Calu3 (cell line): Measurements from ENCODE around the gene CLEC4F. TPM values are rescaled to one million over a fixed set of nuclear protein-coding genes. Genes with fewer than 3 reads are reported as not detected.

Source experiments
- BruUV-seq: library from RNA; stranded (reverse); fragments of 400-500 nt; replicated peaks from 2 replicates; lab custom pipeline; 2021; lab: Mats Ljungman, UMichigan
- CTCF ChIA-PET: fragments of 300-600 bp; sonication (Branson Sonifier 250); formaldehyde crosslinking; loops from one replicate; lab custom pipeline; 2022; ENCODE audit warnings: antibody characterized with exemption; lab: Charles Lee
- DNase-seq: peaks from one replicate; pipeline ENCODE4 v3.0.0; 2022
- H3K27ac Mint-ChIP-seq: one replicate; pipeline ENCODE4 v1.8.0; 2022; ENCODE audit warnings: mixed read lengths; ENCODE audit not compliant: unreplicated experiment
- H3K27me3 Mint-ChIP-seq: one replicate; pipeline ENCODE4 v1.8.0; 2022; ENCODE audit warnings: mixed read lengths; ENCODE audit not compliant: unreplicated experiment
- H3K36me3 Mint-ChIP-seq: one replicate; pipeline ENCODE4 v1.8.0; 2022; ENCODE audit warnings: mild to moderate bottlenecking, moderate library complexity, mixed read lengths; ENCODE audit not compliant: insufficient read depth, unreplicated experiment
- H3K4me1 Mint-ChIP-seq: one replicate; pipeline ENCODE4 v1.8.0; 2022; ENCODE audit warnings: mild to moderate bottlenecking, low read depth, mixed read lengths; ENCODE audit not compliant: unreplicated experiment
- H3K4me3 Mint-ChIP-seq: one replicate; pipeline ENCODE4 v1.8.0; 2022; ENCODE audit warnings: mild to moderate bottlenecking, low read depth, moderate library complexity, mixed read lengths; ENCODE audit not compliant: unreplicated experiment
- H3K9me3 Mint-ChIP-seq: one replicate; pipeline ENCODE4 v1.8.0; 2022; ENCODE audit warnings: low read depth, mixed read lengths; ENCODE audit not compliant: unreplicated experiment
- CTCF ChIP-seq: fragments of 200-600 bp; IDR thresholded peaks from one replicate; pipeline ENCODE4 v1.8.0; 2022; ENCODE audit warnings: antibody characterized with exemption; ENCODE audit not compliant: unreplicated experiment
- intact Hi-C: fragments of 100-400 bp; cut with micrococcal nuclease; formaldehyde crosslinking; loops from one replicate; pipeline ENCODE4 v1.10.0; 2022; ENCODE audit not compliant: unreplicated experiment
- total RNA-seq: library from RNA; stranded (reverse); gene quantifications from 2 replicates; pipeline ENCODE4 v1.2.3, GENCODE V29; 2022

CLEC4F gene
- total RNA-seq, 1 experiment from 2014 or later, result not detected

GRCh38 chr2:70830366-70830765 lies 10.0 kb upstream of the CLEC4F start:
- TF ChIP-seq CTCF, result no peak
- Mint-ChIP-seq H3K27ac (no peak overlapping the region), H3K27me3 (peaks cover 93% of the 10 kb centered on the region), H3K36me3 (no peaks in the 10 kb centered on the region), H3K4me3 (no peak overlapping the region), H3K9me3 (no peaks in the 10 kb centered on the region), H3K4me1 (no peaks in the 10 kb centered on the region)
- BruUV-seq, result no TSS peak
- CTCF ChIA-PET, result no interaction called here
- no peak for DNase-seq
- intact Hi-C loops, result no loop called here

- H3K4me1 Mint-ChIP-seq, result no peaks in the 10 kb centered on the region
- DNase-seq, result no peak
- intact Hi-C loops, result no loop called here
- TF ChIP-seq CTCF, result no peak
- H3K27me3 Mint-ChIP-seq, result peaks cover 93% of the 10 kb centered on the region
- BruUV-seq, result no TSS peak
- no peak overlapping the region for H3K27ac Mint-ChIP-seq
- H3K4me3 Mint-ChIP-seq, result no peak overlapping the region
- no peaks in the 10 kb centered on the region for H3K9me3 Mint-ChIP-seq
- no peaks in the 10 kb centered on the region for H3K36me3 Mint-ChIP-seq
- CTCF ChIA-PET, result no interaction called here
Measured at GRCh38 chr2:70829916-70830315, 9.5 kb upstream of the CLEC4F start.

- Mint-ChIP-seq H3K36me3 (no peaks in the 10 kb centered on the region), H3K27me3 (peaks cover 93% of the 10 kb centered on the region), H3K4me3 (no peak overlapping the region), H3K4me1 (no peaks in the 10 kb centered on the region), H3K27ac (no peak overlapping the region), H3K9me3 (no peaks in the 10 kb centered on the region)
- intact Hi-C loops, result no loop called here
- BruUV-seq, result no TSS peak
- no peak for DNase-seq
- CTCF ChIA-PET, result no interaction called here
- no peak for TF ChIP-seq CTCF
Measured at GRCh38 chr2:70828914-70829824, 8.8 kb upstream of the CLEC4F start.

GRCh38 chr2:70828115-70828514 lies 7.7 kb upstream of the CLEC4F start:
- no peak for TF ChIP-seq CTCF
- peaks cover 93% of the 10 kb centered on the region for H3K27me3 Mint-ChIP-seq
- no peaks in the 10 kb centered on the region for H3K9me3 Mint-ChIP-seq
- H3K36me3 Mint-ChIP-seq, result no peaks in the 10 kb centered on the region
- H3K27ac Mint-ChIP-seq, result no peak overlapping the region
- H3K4me1 Mint-ChIP-seq, result no peaks in the 10 kb centered on the region
- CTCF ChIA-PET, result no interaction called here
- no TSS peak for BruUV-seq
- no peak overlapping the region for H3K4me3 Mint-ChIP-seq
- intact Hi-C loops, result no loop called here
- no peak for DNase-seq
